Upper lobe of left lung (tissue), 4 donors: ENCODE results near the gene RRP1.

Experiments
- EP300 ChIP-seq, 4 donors: sonication (generic); formaldehyde crosslinking; IDR thresholded peaks; one replicate each; pipeline ENCODE4 v1.5.1; 2017; ENCODE audit warnings: antibody characterized with exemption in 4 of 4, control low read depth in 2 of 4
- POLR2A ChIP-seq, 4 donors: fragments of 450-650 bp; IDR thresholded peaks; one replicate each; pipeline ENCODE4 v1.5.1; 2016 to 2017; ENCODE audit warnings: antibody characterized with exemption in 4 of 4, mild to moderate bottlenecking in 2 of 4
- POLR2AphosphoS5 ChIP-seq, 2 donors: sonication (generic); formaldehyde crosslinking; IDR thresholded peaks; one replicate each; pipeline ENCODE4 v1.5.1; 2017; ENCODE audit warnings: antibody characterized with exemption in 2 of 2
- TF ChIP-seq, protein P1 (sequence below), 6 experiments: fragments of 450-650 bp in 4 of 6; fragments of 200-600 bp in 2 of 6; sonication (generic) in 2 of 6; IDR thresholded peaks; one replicate each; pipeline ENCODE4 v1.5.1; 2016 to 2019; ENCODE audit warnings: antibody characterized with exemption in 6 of 6

DNA sequence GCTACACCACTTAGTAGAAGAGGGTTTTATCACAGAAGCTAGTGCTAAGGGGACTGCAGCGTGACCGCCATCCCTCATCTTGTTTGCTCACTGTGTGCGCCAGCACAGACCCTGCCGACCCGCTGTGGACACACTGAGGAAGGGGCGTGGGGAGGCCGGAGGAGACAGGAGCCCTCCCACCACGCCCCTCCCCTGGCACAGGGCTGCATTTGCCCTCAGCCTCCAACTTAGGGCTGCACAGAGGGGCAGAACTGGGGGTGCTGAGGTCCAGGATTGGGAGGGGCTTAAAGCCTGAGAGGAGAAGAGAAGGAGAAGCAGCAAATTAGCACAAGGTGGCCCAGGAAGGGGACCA, 37.2 kb downstream of the RRP1 start:
- TF ChIP-seq, protein P1, sequence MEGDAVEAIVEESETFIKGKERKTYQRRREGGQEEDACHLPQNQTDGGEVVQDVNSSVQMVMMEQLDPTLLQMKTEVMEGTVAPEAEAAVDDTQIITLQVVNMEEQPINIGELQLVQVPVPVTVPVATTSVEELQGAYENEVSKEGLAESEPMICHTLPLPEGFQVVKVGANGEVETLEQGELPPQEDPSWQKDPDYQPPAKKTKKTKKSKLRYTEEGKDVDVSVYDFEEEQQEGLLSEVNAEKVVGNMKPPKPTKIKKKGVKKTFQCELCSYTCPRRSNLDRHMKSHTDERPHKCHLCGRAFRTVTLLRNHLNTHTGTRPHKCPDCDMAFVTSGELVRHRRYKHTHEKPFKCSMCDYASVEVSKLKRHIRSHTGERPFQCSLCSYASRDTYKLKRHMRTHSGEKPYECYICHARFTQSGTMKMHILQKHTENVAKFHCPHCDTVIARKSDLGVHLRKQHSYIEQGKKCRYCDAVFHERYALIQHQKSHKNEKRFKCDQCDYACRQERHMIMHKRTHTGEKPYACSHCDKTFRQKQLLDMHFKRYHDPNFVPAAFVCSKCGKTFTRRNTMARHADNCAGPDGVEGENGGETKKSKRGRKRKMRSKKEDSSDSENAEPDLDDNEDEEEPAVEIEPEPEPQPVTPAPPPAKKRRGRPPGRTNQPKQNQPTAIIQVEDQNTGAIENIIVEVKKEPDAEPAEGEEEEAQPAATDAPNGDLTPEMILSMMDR (IDR thresholded peaks at IDR 0.05) = no peak
- TF ChIP-seq POLR2A (IDR thresholded peaks at IDR 0.05) = no peak
- no peak for TF ChIP-seq EP300 (IDR thresholded peaks at IDR 0.05)
- no peak for TF ChIP-seq POLR2AphosphoS5 (IDR thresholded peaks at IDR 0.05)
